IPS DF 4.7 (cell line): ENCODE results near the gene CDK1.

Experiments
- DNase-seq: peaks from one replicate; pipeline ENCODE4 v3.0.0-alpha.2; 2013; ENCODE audit warnings: low spot score; ENCODE audit errors: extremely low read depth

The CDK1 gene

DNA sequence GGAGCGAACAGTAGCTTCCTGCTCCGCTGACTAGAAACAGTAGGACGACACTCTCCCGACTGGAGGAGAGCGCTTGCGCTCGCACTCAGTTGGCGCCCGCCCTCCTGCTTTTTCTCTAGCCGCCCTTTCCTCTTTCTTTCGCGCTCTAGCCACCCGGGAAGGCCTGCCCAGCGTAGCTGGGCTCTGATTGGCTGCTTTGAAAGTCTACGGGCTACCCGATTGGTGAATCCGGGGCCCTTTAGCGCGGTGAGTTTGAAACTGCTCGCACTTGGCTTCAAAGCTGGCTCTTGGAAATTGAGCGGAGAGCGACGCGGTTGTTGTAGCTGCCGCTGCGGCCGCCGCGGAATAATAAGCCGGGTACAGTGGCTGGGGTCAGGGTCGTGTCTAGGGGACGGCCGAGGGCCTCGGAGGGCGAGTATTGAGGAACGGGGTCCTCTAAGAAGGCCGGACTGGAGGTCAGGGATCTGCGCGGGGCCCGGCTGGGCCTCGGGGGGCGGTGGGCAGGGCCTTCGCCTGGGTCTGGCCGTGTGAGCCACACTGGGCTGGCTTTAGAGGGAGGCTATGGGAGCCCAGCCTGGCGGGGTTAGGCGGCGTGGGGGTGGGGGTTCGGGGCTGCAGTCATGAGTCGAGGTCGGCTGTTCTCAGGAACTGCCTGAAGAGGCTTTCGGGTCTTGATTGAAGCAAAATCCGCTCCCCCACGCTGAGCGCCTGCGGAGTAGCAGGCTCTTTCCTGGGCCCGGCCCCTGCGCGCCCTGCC, at the start of gene CDK1:
Gene CDK1, plus strand, starts transcription at position 265 of the 757 bp plus-strand sequence. CDS start 1,688 bp downstream, outside the sequence.
- peak; percentile 95 for DNase-seq

DNA sequence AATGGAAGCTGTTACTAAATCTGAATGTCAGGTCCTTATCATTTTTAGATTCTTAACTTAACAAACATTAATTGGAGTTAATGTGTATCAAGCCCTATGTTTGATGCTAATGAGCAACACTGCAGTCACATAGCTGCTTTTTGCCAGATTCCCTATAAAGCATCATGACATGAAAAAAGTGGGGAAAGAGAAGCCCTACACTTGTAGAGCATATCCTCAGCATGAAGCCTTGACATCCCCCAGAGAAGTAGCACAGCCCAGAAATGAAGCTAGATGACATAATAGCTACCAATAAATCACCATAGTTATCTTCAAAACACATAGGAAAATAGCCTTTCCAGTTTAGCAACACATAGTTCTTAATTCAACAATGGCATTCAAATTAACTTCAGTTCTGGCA, 49.2 kb upstream of the CDK1 start:
- no peak for DNase-seq

- DNase-seq = no peak
These were observed 47.0 kb upstream of the CDK1 start for GRCh38 chr10:60731134-60731885.

DNA sequence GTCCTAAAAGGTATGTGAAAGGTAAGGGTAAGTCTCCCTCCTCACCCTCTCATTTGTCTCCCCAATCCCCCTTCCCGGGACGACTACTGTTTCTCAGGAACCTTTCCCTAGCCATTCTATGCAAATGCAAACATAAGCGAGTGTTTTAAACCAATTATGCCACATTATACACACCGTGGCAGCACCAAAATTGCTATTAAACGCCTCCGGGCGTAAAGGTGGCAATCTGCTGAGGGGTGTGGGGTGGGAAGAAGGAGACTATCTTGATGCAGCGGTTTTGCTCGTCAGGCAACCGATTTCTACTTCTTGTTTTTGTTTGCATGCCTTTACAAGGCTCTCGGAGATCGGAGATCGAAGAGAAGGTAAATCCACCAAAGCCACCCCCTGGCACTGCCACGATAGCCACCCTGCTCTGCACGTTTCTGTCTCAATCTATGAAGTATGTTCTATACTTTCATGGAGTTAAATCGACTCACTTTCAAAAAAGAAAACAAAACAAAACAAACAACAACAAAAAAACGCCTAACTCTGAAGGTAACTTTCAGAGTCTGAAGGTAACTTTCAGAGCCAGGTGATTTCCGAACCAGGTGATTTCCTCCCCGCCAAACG, 46.0 kb upstream of the CDK1 start:
- no peak for DNase-seq

GRCh38 chr10:60732807-60733516, 45.3 kb upstream of the CDK1 start:
- DNase-seq = no peak

DNA sequence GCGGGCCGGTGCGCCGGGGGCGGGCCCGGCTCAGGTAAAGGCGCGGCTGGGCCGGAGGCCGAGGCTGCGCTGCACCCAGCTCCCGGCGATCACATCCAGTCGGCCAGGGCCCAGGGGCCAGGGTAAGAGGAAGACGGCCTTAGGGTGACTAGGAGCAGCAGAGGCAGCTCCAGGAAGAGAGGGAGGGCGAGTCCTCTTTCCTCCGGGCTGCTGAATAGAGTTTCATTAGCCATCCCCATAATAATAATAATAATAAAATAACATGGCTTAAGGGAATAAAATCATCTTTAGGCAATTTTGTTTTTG, 44.8 kb upstream of the CDK1 start:
- no peak for DNase-seq

DNA sequence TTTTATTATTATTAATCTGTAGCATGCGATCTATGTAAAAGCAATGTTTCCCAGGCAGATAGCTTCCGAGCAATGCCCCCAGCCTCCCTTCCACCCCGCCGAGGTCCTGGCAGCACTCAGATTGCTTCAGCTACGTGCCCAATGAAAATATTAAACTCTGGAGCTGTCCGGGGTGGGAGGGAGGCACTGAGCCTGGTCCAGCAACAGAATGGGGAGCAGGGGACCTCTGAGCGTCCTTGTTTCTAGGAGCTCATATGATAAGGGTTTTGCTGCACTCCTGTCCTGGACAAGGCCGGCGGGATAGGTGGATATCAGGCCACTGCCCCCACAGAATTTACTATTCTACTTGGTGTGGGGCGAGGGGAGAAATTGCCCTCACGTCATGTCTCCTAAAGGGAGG, 44.5 kb upstream of the CDK1 start:
- no peak for DNase-seq

DNA sequence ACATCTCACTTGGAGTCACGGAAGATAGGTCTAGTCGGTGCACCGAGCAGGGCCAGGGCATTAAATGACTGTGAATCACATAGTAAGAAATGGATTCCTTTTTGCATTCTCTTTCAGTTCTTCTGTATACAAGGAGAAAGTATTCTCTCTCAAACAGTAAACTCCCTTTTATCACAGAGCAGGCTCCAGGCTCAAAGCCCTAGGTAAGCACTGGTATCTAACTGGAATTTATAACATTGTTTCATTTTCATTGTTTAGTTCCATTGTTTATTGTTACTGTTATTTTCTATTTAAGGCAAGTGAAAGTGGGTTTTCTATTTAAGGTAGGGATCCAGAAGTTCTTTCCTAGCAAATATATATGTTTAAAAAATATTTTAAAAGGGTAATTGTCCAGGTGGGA, 44.1 kb upstream of the CDK1 start:
- no peak for DNase-seq

DNA sequence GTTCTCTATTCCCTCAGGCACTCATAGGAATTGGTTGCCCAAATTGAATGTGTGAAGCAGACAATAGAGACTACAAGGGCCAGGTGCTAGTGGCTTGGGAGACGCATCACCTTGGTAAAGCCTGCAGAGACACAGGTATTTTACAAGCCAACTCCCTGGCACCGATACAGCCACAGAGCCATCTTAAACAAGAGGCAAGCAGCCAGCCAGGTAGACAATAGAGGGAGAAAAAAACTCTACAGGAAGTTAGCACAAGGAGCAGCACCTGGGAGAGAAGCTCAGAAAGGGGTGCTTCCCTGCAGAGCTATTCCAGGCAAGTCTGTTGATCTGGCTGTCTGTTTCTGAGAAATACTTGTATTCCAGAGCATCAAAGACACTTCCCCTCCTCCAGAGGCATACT, 43.0 kb upstream of the CDK1 start:
- DNase-seq = no peak

DNA sequence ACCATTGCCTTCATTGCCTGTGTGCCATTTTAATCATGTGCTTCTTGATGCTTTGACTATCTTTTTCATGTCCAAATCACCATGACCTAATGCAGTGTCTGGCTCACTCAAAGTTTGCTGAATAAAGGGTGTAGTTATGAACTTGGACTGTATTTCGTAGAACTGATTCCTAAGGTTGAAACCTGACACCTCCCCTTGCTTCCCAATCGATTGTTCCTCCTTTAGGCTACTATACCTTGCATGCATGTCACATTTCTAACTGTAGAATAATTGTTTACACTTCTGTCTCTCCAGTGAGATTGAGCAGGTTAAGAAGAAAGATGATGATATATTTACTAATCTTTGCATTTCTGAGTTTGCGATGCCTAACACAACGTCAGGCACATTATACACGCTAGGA, 41.0 kb upstream of the CDK1 start:
- no peak for DNase-seq

DNA sequence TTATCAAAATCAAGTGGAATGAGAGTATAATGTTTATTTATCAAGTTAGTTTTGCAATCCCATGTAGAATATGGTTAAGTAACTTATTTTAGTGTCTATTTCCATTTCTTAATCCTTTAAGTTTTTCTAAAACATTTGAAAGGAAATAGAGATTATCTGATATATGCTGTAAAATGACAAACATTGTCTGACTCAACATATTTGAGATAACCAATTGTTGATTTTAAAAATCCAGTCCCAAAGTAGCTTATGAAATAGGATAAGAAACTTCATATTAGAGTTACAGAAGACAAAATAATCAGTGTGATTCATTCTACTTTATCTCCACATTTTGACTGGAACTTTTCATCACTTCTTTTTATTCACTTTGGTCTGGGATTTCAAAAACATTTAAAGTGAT, 38.7 kb upstream of the CDK1 start:
- DNase-seq = no peak

DNA sequence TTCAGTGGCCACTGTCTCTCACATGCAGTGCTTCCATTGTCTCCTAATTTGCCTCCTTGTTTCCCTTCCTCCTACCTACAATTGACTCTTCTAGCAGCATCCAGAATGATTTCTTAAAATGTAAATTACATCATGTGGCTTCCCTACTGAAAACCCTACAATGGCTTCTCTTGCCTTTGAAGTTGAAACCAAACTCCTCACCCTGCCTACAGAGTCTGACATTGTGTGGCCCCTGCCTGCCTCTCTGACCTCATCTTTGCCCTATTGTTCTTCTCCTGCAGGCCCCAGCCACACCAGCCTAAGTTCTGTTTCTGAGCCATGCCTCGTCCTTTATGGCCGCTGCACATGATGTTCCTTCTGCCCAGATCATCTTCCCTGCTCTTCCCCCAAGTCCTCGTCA, 35.8 kb upstream of the CDK1 start:
- no peak for DNase-seq

DNA sequence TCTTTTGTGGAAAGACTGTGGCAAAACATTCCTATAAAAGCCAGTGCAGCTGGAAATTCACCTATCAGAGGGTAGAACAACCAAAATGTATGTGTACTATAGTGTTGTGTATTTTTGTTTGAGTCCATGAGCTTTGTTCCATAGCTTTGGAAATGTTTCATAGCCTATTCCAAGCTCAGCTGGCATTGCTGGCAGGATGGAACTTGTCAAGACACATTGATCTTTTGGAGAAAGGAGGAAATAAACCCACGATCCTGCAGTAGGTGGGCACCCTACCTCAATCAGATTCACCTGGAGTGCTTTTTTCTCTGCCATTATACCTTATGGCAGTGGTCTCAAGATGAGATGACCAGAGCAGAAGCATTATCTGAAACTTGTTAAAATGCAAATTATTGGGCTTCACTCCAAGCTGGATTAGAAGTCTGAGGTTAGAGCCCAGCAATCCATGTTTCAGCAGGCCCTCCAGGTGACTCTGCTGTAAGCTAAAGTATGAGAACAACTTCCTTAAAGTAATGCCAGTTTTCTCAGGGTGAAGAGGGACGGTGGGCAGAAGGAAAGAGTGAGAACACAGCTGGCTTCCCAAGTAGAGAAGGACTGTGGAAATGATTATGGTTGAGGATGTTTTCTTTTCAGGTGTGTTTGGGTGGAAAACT, 30.3 kb upstream of the CDK1 start:
- DNase-seq = no peak

DNA sequence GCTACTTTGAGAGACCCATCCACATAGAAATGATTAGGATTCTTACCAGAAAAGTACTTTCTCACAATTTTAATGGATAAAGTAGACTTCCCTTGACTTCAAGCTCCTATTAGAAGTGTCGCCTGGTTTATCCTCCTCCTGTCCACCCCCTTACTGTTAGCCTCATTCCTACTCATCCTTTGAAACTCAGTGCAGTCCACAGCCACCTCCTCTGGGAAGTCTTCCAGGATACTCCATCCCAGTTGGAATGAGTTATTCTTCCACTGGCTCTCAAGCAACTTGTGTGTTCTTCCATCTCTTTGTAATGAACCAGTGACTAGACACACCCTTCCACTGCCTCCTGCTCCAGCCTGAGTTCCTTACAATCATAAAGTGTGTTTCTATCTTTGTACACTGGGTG, 25.1 kb upstream of the CDK1 start:
- DNase-seq = no peak

DNA sequence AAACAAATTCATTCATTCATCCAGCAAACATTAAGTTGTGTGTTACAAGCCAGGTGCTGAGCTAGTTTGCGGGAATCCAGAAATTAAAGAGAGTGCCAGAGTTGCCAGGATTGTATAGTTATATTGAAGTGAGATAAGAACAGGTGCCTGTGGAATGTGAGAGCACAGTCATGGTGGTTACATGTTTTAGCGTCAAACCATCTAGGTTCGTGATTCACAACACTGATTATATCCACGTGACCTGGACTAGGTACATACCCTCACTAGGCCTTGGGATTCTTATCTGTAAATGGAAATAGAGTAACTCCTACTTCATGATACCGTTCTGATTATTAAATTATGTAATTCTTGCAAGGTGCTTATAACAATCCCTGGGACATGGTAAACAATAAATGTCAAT, 24.5 kb upstream of the CDK1 start:
- DNase-seq = no peak

GRCh38 chr10:60757420-60757895, 20.8 kb upstream of the CDK1 start:
- DNase-seq = no peak

DNA sequence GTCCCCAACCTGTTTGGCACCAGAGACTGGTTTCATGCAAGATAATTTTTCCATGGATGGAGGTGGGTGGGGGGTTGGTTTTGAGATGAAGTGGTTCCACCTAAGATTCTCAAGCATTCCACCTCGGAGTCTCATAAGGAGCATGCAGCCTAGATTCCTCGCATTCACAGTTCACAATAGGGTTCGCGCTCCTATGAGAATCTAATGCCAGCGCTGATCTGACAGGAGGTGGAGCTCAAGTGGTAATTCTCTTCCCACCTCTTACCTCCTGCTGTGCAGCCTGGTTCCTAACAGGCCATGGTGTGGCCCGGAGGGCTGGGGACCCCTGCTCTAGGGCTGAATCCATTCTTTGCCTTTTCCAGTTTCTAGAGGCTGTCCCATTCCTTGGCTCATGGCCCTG, 19.1 kb upstream of the CDK1 start:
- no peak for DNase-seq

DNA sequence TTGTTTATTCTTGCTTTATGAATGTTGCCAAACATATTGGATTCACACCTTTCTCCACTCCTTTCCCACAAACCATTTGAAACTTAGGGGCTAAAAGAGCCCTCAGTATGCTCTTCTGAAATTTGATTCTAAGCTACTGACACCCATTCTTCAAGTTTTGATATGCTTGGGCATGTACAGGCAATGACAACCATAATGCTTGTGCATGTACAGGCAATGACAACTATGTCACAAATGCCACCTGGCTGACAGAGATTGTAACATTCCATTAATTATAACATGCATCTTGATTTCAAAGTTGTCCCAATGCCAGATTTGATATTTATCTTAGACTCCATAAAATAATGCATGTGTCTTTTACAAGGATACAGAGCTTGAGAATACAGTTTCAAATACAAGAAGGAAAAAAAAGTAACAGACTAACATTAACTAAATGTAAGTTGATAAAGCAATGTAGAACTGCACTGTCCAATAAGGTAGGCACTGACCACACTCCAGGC, 17.5 kb upstream of the CDK1 start:
- DNase-seq = no peak

GRCh38 chr10:60762554-60762953, 15.7 kb upstream of the CDK1 start:
- peak; percentile 83 for DNase-seq

DNA sequence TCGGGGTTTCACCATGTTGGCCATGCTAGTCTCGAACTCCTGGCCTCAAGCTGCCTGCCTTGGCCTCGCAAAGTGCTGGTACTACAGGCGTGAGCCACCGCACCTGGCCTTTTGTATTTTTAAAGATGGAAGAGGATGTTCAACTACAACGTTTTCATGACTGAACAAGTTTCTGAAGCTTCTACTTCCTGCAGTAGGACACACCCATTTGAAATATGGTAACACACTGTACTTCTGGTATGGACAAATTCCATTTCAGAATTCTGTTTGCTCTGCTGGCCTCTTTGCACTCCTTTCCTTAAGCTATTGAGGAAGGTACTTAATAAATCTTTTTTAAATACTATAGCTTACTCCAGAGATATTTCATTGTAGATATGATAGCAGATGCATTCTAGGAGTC, 10.9 kb upstream of the CDK1 start:
- DNase-seq = no peak

DNA sequence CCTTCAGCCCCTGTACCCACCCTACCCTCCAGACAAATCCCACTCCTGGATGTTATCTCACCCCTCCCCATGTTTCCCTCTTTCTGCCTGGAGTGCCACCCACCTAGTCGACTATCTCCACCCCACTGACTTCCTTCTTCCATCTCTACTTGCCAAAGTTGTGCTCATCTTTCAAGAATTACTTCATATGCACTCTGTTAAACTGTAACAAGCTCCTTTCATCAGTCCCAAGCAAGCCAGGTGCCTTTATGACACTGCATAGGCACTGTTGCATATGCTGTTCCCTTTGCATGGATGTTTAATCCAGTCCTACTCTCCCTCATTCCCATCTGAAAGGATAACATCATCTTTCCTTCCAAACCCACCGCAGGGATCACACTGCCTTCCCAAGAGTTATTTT, 8.9 kb upstream of the CDK1 start:
- no peak for DNase-seq
